H9 (cell line): ENCODE data around the gene FAM110A. TPM values are rescaled to one million over a fixed set of nuclear protein-coding genes. Genes with fewer than 3 reads are reported as not detected.

Experiments used
- DNase-seq: peaks from one replicate; pipeline ENCODE4 v3.0.0-alpha.2; 2017
- H2AFZ ChIP-seq: one replicate; pipeline ENCODE4 v1.6.1; 2013; ENCODE audit warnings: mild to moderate bottlenecking, low read length, control low read depth, moderate library complexity
- H2AK5ac ChIP-seq: 2 replicates; pipeline ENCODE4 v1.6.1; 2013; ENCODE audit warnings: low read length, control low read depth, mixed read lengths; ENCODE audit not compliant: insufficient read length
- H2BK120ac ChIP-seq: one replicate; pipeline ENCODE4 v1.6.1; 2013; ENCODE audit warnings: low read depth, mild to moderate bottlenecking, low read length, control low read depth, inconsistent platforms; ENCODE audit not compliant: poor library complexity, severe bottlenecking
- H2BK12ac ChIP-seq: 2 replicates; pipeline ENCODE4 v1.6.1; 2013; ENCODE audit warnings: low read length, control low read depth, mixed read lengths, low read depth; ENCODE audit not compliant: insufficient read length
- H2BK15ac ChIP-seq: 2 replicates; pipeline ENCODE4 v1.6.1; 2013; ENCODE audit warnings: low read depth, low read length, control low read depth
- H2BK20ac ChIP-seq: one replicate; pipeline ENCODE4 v1.6.1; 2013; ENCODE audit warnings: low read depth, mild to moderate bottlenecking, low read length, control low read depth, inconsistent platforms; ENCODE audit not compliant: poor library complexity, severe bottlenecking
- H2BK5ac ChIP-seq: 2 replicates; pipeline ENCODE4 v1.6.1; 2013; ENCODE audit warnings: low read length, control low read depth, mixed read lengths; ENCODE audit not compliant: insufficient read length
- H3K14ac ChIP-seq: 2 replicates; pipeline ENCODE4 v1.6.1; 2013; ENCODE audit warnings: low read length, control low read depth; ENCODE audit not compliant: insufficient read depth
- H3K18ac ChIP-seq: 2 replicates; pipeline ENCODE4 v1.6.1; 2013; ENCODE audit warnings: low read depth, mild to moderate bottlenecking, mixed read lengths, low read length, control low read depth; ENCODE audit not compliant: insufficient read length
- H3K23ac ChIP-seq: 2 replicates; pipeline ENCODE4 v1.6.1; 2013; ENCODE audit warnings: low read length, control low read depth, mixed read lengths, low read depth; ENCODE audit not compliant: insufficient read length
- H3K23me2 ChIP-seq: 2 replicates; pipeline ENCODE4 v1.6.1; 2013; ENCODE audit warnings: low read depth, mild to moderate bottlenecking, mixed read lengths, low read length, control low read depth; ENCODE audit not compliant: insufficient read length, poor library complexity, severe bottlenecking
- H3K27ac ChIP-seq: 2 replicates; pipeline ENCODE4 v1.5.1; 2013; ENCODE audit warnings: low read length, control low read depth, mixed read lengths, low read depth; ENCODE audit not compliant: insufficient read length
- H3K27me3 ChIP-seq: 2 replicates; pipeline ENCODE4 v1.6.1; 2013; ENCODE audit warnings: low read length, control low read depth, inconsistent platforms; ENCODE audit not compliant: insufficient read depth
- H3K4ac ChIP-seq: 2 replicates; pipeline ENCODE4 v1.6.1; 2013; ENCODE audit warnings: low read depth, mild to moderate bottlenecking, control low read depth, inconsistent platforms, low read length, moderate library complexity
- H3K4me1 ChIP-seq: 2 replicates; pipeline ENCODE4 v1.6.1; 2013; ENCODE audit warnings: low read length, control low read depth, inconsistent platforms; ENCODE audit not compliant: insufficient read depth
- H3K4me2 ChIP-seq: 2 replicates; pipeline ENCODE4 v1.6.1; 2013; ENCODE audit warnings: low read length, control low read depth, mixed read lengths; ENCODE audit not compliant: insufficient read length, insufficient read depth
- H3K56ac ChIP-seq: 2 replicates; pipeline ENCODE4 v1.6.1; 2013; ENCODE audit warnings: low read depth, mild to moderate bottlenecking, mixed read lengths, low read length, control low read depth; ENCODE audit not compliant: insufficient read length
- H3K79me1 ChIP-seq: 2 replicates; pipeline ENCODE4 v1.6.1; 2013; ENCODE audit warnings: low read depth, mild to moderate bottlenecking, moderate library complexity, low read length, control low read depth, inconsistent platforms; ENCODE audit not compliant: insufficient read depth, poor library complexity, severe bottlenecking
- H3K79me2 ChIP-seq: 2 replicates; pipeline ENCODE4 v1.6.1; 2013; ENCODE audit warnings: low read length, control low read depth, inconsistent platforms; ENCODE audit not compliant: insufficient read depth
- H3K9ac ChIP-seq: 2 replicates; pipeline ENCODE4 v1.6.1; 2013; ENCODE audit warnings: low read length, control low read depth, mixed read lengths; ENCODE audit not compliant: insufficient read length; ENCODE audit errors: extremely low read depth
- H3K9me3 ChIP-seq: one replicate; pipeline ENCODE4 v1.6.1; 2013; ENCODE audit warnings: low read depth, low read length, inconsistent platforms; ENCODE audit not compliant: control insufficient read depth
- H3T11ph ChIP-seq: one replicate; pipeline ENCODE4 v1.6.1; 2013; ENCODE audit warnings: mild to moderate bottlenecking, low read length, control low read depth, inconsistent platforms
- H4K20me1 ChIP-seq: one replicate; pipeline ENCODE4 v1.6.1; 2013; ENCODE audit not compliant: control insufficient read depth, insufficient read length, insufficient read depth
- H4K5ac ChIP-seq: 2 replicates; pipeline ENCODE4 v1.6.1; 2013; ENCODE audit warnings: low read depth, mild to moderate bottlenecking, mixed read lengths, low read length, control low read depth; ENCODE audit not compliant: insufficient read length
- H4K8ac ChIP-seq: replicated peaks from 2 replicates; pipeline ENCODE4 v1.6.1; 2013; ENCODE audit warnings: low read length, control low read depth, mixed read lengths, low read depth; ENCODE audit not compliant: insufficient read length
- H4K91ac ChIP-seq: 2 replicates; pipeline ENCODE4 v1.6.1; 2013; ENCODE audit warnings: low read depth, mild to moderate bottlenecking, moderate library complexity, mixed read lengths, low read length, control low read depth; ENCODE audit not compliant: insufficient read length
- H3K27ac Mint-ChIP-seq, 3 experiments: 2 replicates in 2 of 3; 3 replicates in 1 of 3; pipeline ENCODE4 v1.8.0; 2020 to 2021; ENCODE audit warnings: mixed read lengths in 3 of 3, mild to moderate bottlenecking in 1 of 3, moderate library complexity in 1 of 3
- H3K27me3 Mint-ChIP-seq: 2 replicates; pipeline ENCODE4 v1.8.0; 2021; ENCODE audit warnings: low read depth, mild to moderate bottlenecking, moderate library complexity, mixed read lengths
- H3K36me3 Mint-ChIP-seq, 3 experiments: 2 replicates in 2 of 3; 3 replicates in 1 of 3; pipeline ENCODE4 v1.8.0; 2020 to 2021; ENCODE audit warnings: low read depth in 3 of 3, mixed read lengths in 3 of 3; ENCODE audit not compliant: insufficient read depth in 1 of 3
- H3K4me1 Mint-ChIP-seq, 2 experiments: 2 replicates each; pipeline ENCODE4 v1.8.0; 2020; ENCODE audit warnings: mixed read lengths in 2 of 2
- H3K4me3 Mint-ChIP-seq, 2 experiments: 2 replicates in 1 of 2; 3 replicates in 1 of 2; pipeline ENCODE4 v1.8.0; 2020 to 2021; ENCODE audit warnings: mild to moderate bottlenecking in 2 of 2, mixed read lengths in 2 of 2, moderate library complexity in 1 of 2
- H3K9me3 Mint-ChIP-seq, 2 experiments: 2 replicates in 1 of 2; 3 replicates in 1 of 2; pipeline ENCODE4 v1.8.0; 2020; ENCODE audit warnings: mild to moderate bottlenecking in 2 of 2, mixed read lengths in 2 of 2, moderate library complexity in 1 of 2
- CTCF ChIP-seq: fragments of 200-600 bp; sonication (generic); conservative IDR thresholded peaks from 3 replicates; pipeline ENCODE4 v1.8.0; 2021; ENCODE audit warnings: antibody characterized with exemption, mild to moderate bottlenecking
- WGBS: extraction: QIAGEN DNeasy Blood & Tissue Kit; methylation state at CpG from one replicate; pipeline ENCODE4 v1.1.7; 2013; ENCODE audit warnings: missing lambda C conversion rate, low lambda C conversion rate, mixed read lengths; ENCODE audit not compliant: insufficient read length; ENCODE audit errors: extremely low coverage; 5-methylcytosine and 5-hydroxymethylcytosine counted together
- total RNA-seq: library from RNA; stranded (reverse); gene quantifications from 2 replicates; pipeline ENCODE4 v1.2.1, GENCODE V29; 2021

Gene FAM110A
- total RNA-seq, 1 experiment from 2014 or later = 10.3 TPM

DNA sequence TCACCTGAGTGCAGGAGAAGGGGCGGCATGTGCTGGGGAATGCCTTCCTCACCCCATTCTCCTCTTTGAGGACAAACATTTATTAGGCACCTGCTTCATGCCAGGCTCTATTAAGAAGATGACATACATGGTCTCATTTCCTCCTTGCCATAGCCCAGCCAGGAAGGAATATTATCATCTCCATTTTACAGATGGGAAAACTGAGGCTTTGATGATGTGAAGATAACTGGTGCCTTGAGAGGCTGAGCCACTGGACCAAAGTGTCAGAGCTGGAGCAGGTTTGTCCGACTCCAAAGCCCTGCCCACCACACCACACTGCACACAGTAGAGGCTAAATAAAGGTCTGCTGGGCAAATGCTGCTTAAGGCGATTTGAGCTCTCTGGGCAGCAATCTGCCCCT lies 37.2 kb downstream of the FAM110A start:
- H2BK5ac ChIP-seq = no peak overlapping the region
- H2BK15ac ChIP-seq = no peak overlapping the region
- no peak overlapping the region for H2AK5ac ChIP-seq
- H3K4me1 Mint-ChIP-seq = peaks cover 7 to 14% of the 10 kb centered on the region in 2 experiments
- no peak overlapping the region for H3K27ac ChIP-seq
- no peak overlapping the region for H3K14ac ChIP-seq
- no peak overlapping the region for H2BK20ac ChIP-seq
- no peak overlapping the region for H3T11ph ChIP-seq
- H3K4me2 ChIP-seq = no peak overlapping the region
- no peak for TF ChIP-seq CTCF
- H3K9me3 ChIP-seq = no peaks in the 10 kb centered on the region
- no peaks in the 10 kb centered on the region for H4K20me1 ChIP-seq
- no peaks in the 10 kb centered on the region for H3K23me2 ChIP-seq
- H3K56ac ChIP-seq = no peak overlapping the region
- no peak overlapping the region for H4K91ac ChIP-seq
- H3K4ac ChIP-seq = no peak overlapping the region
- WGBS = no CpG with 5 or more reads among the region's 3 CpGs
- no peaks in the 10 kb centered on the region for H3K4me1 ChIP-seq
- H3K27me3 ChIP-seq = no peaks in the 10 kb centered on the region
- H4K8ac ChIP-seq = no peak overlapping the region
- H3K4me3 Mint-ChIP-seq = no peak overlapping the region
- peaks cover 30% of the 10 kb centered on the region for H3K27me3 Mint-ChIP-seq
- no peak overlapping the region for H3K18ac ChIP-seq
- H3K9me3 Mint-ChIP-seq = no peaks in the 10 kb centered on the region
- DNase-seq = no peak
- no peak overlapping the region for H2AFZ ChIP-seq
- no peaks in the 10 kb centered on the region for H3K79me2 ChIP-seq
- H2BK12ac ChIP-seq = no peak overlapping the region
- H3K27ac Mint-ChIP-seq = no peak overlapping the region; a peak in 1 of 7 replicates
- no peaks in the 10 kb centered on the region for H3K36me3 Mint-ChIP-seq
- no peak overlapping the region for H4K5ac ChIP-seq
- no peak overlapping the region for H3K9ac ChIP-seq
- H2BK120ac ChIP-seq = no peak overlapping the region
- no peak overlapping the region for H3K23ac ChIP-seq
- no peaks in the 10 kb centered on the region for H3K79me1 ChIP-seq
